ENCODE data around the gene CHI3L1. TPM values are rescaled to one million over a fixed set of nuclear protein-coding genes. Genes with fewer than 3 reads are reported as not detected.

CHI3L1 gene
- polyA plus RNA-seq, 1 of the 3 experiments (the other 2 are of a cell fraction), result not detected

DNA sequence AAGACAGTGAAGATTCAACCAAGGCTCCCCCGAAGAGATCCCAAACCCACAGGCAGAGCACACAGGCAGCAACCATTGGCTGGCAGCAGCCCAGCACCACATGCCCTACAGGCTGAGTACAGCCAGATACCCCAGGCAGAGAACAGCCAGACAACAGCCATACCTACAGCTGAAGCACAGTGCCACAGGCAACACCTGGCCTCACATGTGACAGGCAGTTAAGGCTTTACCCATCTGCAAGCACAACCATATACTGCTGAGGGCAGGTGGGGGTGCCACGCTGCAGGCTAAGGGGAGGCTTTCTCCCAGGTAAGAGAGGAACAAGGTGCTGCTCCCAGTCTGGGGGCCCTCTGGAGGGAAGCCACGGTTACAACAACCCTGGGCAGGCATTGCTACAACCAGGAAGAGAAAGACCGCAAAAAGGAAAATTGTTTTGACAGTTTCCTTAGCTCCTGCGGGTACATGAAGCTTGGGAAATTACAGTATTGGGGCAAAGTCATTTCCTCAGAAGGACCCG is 30.7 kb upstream of the CHI3L1 start:
- no peak overlapping the region for H3K4me2 ChIP-seq
- CTCF ChIA-PET, result interaction anchor here (0.7 to 23.6 kb wide), 32 partner anchors 9 to 271 kb away, joined by 3 to 602 read pairs (median 10); partner anchors contain the start of genes ADORA1, MYBPH and PPFIA4
- no peak for DNase-seq
- H3K9me2 ChIP-seq, result no peaks in the 10 kb centered on the region
- peaks cover 18% of the 10 kb centered on the region for H3K27me3 ChIP-seq (ENCODE audit: insufficient read depth)
- H3K27ac ChIP-seq (ENCODE audit: low read depth in 2 of 2, low read length in 1 of 2), result no peak overlapping the region
- H3K4me3 ChIP-seq (ENCODE audit: low read depth in 2 of 2, low read length in 1 of 2), result no peak overlapping the region
- H3K9ac ChIP-seq, result no peak overlapping the region
- no peaks in the 10 kb centered on the region for H3K79me2 ChIP-seq (ENCODE audit: insufficient read depth)
- peaks cover 0 to 2% of the 10 kb centered on the region in 2 experiments; a peak in 1 of 4 replicates for H3K4me1 ChIP-seq (ENCODE audit: control insufficient read depth in 1 of 2, insufficient read depth in 2 of 2, low read depth in 1 of 2, low read length in 1 of 2)
- no peaks in the 10 kb centered on the region for H3F3A ChIP-seq (replicated peaks; ENCODE audit: insufficient read depth)
- no peaks in the 10 kb centered on the region for H3K36me3 ChIP-seq (replicated peaks in 1 of 2; ENCODE audit: control insufficient read depth in 1 of 2, insufficient read depth in 2 of 2, low read length in 1 of 2)
- no peaks in the 10 kb centered on the region for H4K20me1 ChIP-seq (ENCODE audit: insufficient read depth)
- no peaks in the 10 kb centered on the region for H3K9me3 ChIP-seq
- peak; percentile 25; the same call in 1 of the 2 replicates for TF ChIP-seq SMC3 (IDR thresholded peaks at IDR 0.05; ENCODE audit: low read depth, low read length)
- no peak for TF ChIP-seq GABPA (IDR thresholded peaks at IDR 0.05; ENCODE audit: low read depth)
- no peak for TF ChIP-seq YY1 (IDR thresholded peaks at IDR 0.05; ENCODE audit: low read depth)
- WGBS (ENCODE audit: low lambda C conversion rate), result 55% methylated on average over 6 of the region's 6 CpGs
- no peak overlapping the region for H2AFZ ChIP-seq (ENCODE audit: low read depth)
- POLR2A ChIA-PET, result interaction anchor here (2.2 kb wide), 1 partner anchor 99 kb away, joined by 12 read pairs; no protein-coding TSS in a partner anchor

DNA sequence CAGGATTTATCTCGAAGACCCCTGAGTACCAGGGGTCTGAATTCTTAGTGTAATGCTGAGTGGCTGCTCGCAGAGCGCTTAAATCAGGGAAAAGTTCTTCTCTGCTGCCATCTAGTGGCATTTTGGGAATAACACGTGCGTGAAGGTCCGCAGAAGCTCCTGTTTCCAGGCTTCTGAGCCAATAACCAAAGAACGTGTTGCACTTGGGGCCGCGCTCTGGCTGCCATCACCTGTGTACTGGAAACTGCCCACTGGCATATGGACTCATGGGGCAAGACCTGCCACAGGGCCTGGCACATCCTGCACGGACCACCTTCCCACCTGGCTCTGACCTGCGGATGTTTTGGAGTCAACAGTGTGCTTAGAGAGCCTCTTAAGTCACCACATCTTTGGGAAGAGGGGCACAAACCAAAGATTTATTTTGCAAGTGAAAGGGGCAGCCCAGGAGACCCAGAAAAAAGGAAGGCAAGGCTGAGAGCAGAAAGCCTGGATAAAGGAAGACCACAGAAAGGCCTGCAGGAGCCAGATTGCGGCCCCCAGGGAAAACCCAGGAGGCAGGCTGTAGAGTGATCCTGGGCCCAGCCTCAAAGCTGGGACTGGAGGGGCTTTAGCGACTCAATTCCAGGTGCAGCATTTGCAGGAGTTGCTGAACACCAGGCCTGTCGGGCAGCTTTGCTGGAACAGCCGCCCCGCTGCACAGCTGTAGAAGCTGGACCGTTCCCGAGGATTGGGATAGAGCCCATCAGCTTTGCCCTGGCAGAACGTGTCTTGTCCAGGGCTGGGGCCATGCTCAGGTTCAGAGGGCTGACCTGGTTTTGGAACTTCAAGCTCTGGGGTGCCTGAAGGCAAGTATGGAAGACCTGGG is 30.0 kb upstream of the CHI3L1 start:
- no peak overlapping the region for H3K4me2 ChIP-seq
- no peak overlapping the region for H3K9ac ChIP-seq
- no peak overlapping the region for H2AFZ ChIP-seq (ENCODE audit: low read depth)
- CTCF ChIA-PET, result interaction anchor here (0.5 to 23.6 kb wide), 66 partner anchors 10 to 1362 kb away, joined by 3 to 602 read pairs (median 6); partner anchors contain the start of genes ADORA1, CHIT1, MYBPH and PPFIA4
- H3K9me3 ChIP-seq, result no peaks in the 10 kb centered on the region
- H3K27ac ChIP-seq (ENCODE audit: low read depth in 2 of 2, low read length in 1 of 2), result no peak overlapping the region
- DNase-seq, result peak; percentile 74
- POLR2A ChIA-PET, result interaction anchor here (1.0 to 2.2 kb wide), 2 partner anchors 99 to 180 kb away, joined by 3 to 12 read pairs; no protein-coding TSS in a partner anchor
- TF ChIP-seq JUND (IDR thresholded peaks at IDR 0.05) (no peak), MXI1 (IDR thresholded peaks at IDR 0.05; ENCODE audit: low read depth, low read length) (peak; percentile 43; the same call in 1 of the 2 replicates), RAD21 (IDR thresholded peaks at IDR 0.05; ENCODE audit: low read length) (peak; percentile 94), TCF12 (IDR thresholded peaks at IDR 0.05) (no peak), SIN3A (IDR thresholded peaks at IDR 0.05; ENCODE audit: borderline replicate concordance, low read depth, low read length) (no peak), EZH2phosphoT487 (IDR thresholded peaks at IDR 0.05; ENCODE audit: borderline replicate concordance, low read depth) (no peak), SMC3 (IDR thresholded peaks at IDR 0.05; ENCODE audit: low read depth, low read length) (peak; percentile 93), RXRA (IDR thresholded peaks at IDR 0.05; ENCODE audit: borderline replicate concordance, low read depth) (no peak), EP300 (IDR thresholded peaks at IDR 0.05; ENCODE audit: borderline replicate concordance in 1 of 2, low read depth in 1 of 2, low read length in 1 of 2) (no peak)
- TF ChIP-seq, protein P1, sequence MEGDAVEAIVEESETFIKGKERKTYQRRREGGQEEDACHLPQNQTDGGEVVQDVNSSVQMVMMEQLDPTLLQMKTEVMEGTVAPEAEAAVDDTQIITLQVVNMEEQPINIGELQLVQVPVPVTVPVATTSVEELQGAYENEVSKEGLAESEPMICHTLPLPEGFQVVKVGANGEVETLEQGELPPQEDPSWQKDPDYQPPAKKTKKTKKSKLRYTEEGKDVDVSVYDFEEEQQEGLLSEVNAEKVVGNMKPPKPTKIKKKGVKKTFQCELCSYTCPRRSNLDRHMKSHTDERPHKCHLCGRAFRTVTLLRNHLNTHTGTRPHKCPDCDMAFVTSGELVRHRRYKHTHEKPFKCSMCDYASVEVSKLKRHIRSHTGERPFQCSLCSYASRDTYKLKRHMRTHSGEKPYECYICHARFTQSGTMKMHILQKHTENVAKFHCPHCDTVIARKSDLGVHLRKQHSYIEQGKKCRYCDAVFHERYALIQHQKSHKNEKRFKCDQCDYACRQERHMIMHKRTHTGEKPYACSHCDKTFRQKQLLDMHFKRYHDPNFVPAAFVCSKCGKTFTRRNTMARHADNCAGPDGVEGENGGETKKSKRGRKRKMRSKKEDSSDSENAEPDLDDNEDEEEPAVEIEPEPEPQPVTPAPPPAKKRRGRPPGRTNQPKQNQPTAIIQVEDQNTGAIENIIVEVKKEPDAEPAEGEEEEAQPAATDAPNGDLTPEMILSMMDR (IDR thresholded peaks at IDR 0.05), result peak; percentile 79
- TF ChIP-seq, protein P2, sequence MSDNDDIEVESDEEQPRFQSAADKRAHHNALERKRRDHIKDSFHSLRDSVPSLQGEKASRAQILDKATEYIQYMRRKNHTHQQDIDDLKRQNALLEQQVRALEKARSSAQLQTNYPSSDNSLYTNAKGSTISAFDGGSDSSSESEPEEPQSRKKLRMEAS (IDR thresholded peaks at IDR 0.05; ENCODE audit: low read depth), result peak; percentile 92
- TF ChIP-seq, protein P3, sequence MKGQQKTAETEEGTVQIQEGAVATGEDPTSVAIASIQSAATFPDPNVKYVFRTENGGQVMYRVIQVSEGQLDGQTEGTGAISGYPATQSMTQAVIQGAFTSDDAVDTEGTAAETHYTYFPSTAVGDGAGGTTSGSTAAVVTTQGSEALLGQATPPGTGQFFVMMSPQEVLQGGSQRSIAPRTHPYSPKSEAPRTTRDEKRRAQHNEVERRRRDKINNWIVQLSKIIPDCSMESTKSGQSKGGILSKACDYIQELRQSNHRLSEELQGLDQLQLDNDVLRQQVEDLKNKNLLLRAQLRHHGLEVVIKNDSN (IDR thresholded peaks at IDR 0.05; ENCODE audit: borderline replicate concordance, low read depth), result no peak
- TF ChIP-seq, protein P4, sequence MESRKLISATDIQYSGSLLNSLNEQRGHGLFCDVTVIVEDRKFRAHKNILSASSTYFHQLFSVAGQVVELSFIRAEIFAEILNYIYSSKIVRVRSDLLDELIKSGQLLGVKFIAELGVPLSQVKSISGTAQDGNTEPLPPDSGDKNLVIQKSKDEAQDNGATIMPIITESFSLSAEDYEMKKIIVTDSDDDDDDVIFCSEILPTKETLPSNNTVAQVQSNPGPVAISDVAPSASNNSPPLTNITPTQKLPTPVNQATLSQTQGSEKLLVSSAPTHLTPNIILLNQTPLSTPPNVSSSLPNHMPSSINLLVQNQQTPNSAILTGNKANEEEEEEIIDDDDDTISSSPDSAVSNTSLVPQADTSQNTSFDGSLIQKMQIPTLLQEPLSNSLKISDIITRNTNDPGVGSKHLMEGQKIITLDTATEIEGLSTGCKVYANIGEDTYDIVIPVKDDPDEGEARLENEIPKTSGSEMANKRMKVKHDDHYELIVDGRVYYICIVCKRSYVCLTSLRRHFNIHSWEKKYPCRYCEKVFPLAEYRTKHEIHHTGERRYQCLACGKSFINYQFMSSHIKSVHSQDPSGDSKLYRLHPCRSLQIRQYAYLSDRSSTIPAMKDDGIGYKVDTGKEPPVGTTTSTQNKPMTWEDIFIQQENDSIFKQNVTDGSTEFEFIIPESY (IDR thresholded peaks at IDR 0.05; ENCODE audit: borderline replicate concordance, low read depth), result no peak
- no peak overlapping the region; a peak in 1 of 4 replicates for H3K4me3 ChIP-seq (ENCODE audit: low read depth in 2 of 2, low read length in 1 of 2)
- H3K79me2 ChIP-seq (ENCODE audit: insufficient read depth), result no peaks in the 10 kb centered on the region
- H3K27me3 ChIP-seq (ENCODE audit: insufficient read depth), result peaks cover 18% of the 10 kb centered on the region
- H3K9me2 ChIP-seq, result no peaks in the 10 kb centered on the region
- peaks cover 0 to 2% of the 10 kb centered on the region in 2 experiments; a peak in 1 of 4 replicates for H3K4me1 ChIP-seq (ENCODE audit: control insufficient read depth in 1 of 2, insufficient read depth in 2 of 2, low read depth in 1 of 2, low read length in 1 of 2)
- H3F3A ChIP-seq (replicated peaks; ENCODE audit: insufficient read depth), result no peaks in the 10 kb centered on the region
- H3K36me3 ChIP-seq (replicated peaks in 1 of 2; ENCODE audit: control insufficient read depth in 1 of 2, insufficient read depth in 2 of 2, low read length in 1 of 2), result no peaks in the 10 kb centered on the region
- WGBS (ENCODE audit: low lambda C conversion rate), result 30% methylated on average over 14 of the region's 19 CpGs
- H4K20me1 ChIP-seq (ENCODE audit: insufficient read depth), result no peaks in the 10 kb centered on the region

All from SK-N-SH (cell line).